Prostate gland (tissue), 2 donors: ENCODE measurements around the gene TECTA.

ENCODE experiments used
- POLR2AphosphoS5 ChIP-seq: sonication (generic); formaldehyde crosslinking; IDR thresholded peaks from one replicate; pipeline ENCODE4 v1.6.1; 2017; ENCODE audit warnings: antibody characterized with exemption
- TF ChIP-seq, protein P1 (sequence below), 4 experiments: fragments of 200-600 bp in 2 of 4; fragments of 450-650 bp in 2 of 4; sonication (generic) in 2 of 4; IDR thresholded peaks; 1 replicate in 3 of 4; 2 replicates in 1 of 4; pipeline ENCODE4 v1.5.1; 2016 to 2019; ENCODE audit warnings: antibody characterized with exemption in 4 of 4, mild to moderate bottlenecking in 2 of 4, moderate library complexity in 2 of 4

DNA sequence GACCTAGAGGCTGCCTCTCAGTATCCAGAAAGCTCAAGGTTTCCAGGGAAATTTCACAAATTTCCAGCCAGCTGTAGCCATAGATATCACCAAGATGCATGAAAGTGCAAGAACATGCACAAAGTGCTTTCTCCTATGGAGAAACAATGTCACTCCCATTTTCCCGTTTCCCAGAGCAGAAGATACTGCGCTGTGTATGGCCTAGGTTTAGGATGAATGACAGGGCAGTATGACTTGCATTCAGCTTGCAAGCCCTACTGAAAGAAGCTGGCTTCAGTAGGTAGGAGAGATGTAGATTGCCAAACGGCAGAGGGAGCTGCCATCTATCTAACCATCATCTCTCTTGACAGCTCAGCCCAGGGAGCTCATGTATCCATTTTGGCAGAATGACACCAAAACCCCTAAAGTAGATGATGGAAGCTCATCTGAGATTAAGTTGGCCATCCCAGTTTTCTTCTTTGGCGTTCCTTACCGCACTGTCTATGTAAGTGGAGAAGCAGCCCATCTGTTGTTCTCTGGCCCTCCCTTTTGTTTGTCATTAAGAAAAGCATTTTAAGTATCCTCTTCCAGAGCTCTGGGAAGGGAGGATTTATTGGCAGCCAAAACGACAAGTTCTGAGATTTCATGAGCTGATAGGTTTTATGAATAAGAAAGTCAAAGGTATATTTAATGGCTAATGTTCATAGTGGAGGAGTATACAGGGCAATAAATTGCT lies 4.6 kb downstream of the TECTA start:
- no peak for TF ChIP-seq POLR2AphosphoS5
- TF ChIP-seq, protein P1, sequence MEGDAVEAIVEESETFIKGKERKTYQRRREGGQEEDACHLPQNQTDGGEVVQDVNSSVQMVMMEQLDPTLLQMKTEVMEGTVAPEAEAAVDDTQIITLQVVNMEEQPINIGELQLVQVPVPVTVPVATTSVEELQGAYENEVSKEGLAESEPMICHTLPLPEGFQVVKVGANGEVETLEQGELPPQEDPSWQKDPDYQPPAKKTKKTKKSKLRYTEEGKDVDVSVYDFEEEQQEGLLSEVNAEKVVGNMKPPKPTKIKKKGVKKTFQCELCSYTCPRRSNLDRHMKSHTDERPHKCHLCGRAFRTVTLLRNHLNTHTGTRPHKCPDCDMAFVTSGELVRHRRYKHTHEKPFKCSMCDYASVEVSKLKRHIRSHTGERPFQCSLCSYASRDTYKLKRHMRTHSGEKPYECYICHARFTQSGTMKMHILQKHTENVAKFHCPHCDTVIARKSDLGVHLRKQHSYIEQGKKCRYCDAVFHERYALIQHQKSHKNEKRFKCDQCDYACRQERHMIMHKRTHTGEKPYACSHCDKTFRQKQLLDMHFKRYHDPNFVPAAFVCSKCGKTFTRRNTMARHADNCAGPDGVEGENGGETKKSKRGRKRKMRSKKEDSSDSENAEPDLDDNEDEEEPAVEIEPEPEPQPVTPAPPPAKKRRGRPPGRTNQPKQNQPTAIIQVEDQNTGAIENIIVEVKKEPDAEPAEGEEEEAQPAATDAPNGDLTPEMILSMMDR (IDR thresholded peaks at IDR 0.05): no peak
